Activated CD8-positive, alpha-beta T cell treated with anti-CD3 and anti-CD28 coated beads for 36 hours (primary cell): ENCODE results near the gene SNAPIN. TPM values are rescaled to one million over a fixed set of nuclear protein-coding genes. Genes with fewer than 3 reads are reported as not detected.
A peak's percentile ranks its signal among the peaks of the same experiment; 100 is the strongest.
"Not testable (repeated sequence)": the region's sequence is repeated elsewhere in the genome, so short reads cannot be mapped to it uniquely, and the experiment has no call there.

Experiments
- ATAC-seq: fragments of 200-7000 bp; cut with Tn5 transposase; one replicate; pipeline ENCODE4 v1.10.0; 2021; ENCODE audit warnings: mild to moderate bottlenecking, moderate library complexity
- CTCF ChIA-PET: fragments of 350-600 bp; sonication (Branson Sonifier 250); formaldehyde crosslinking; loops from one replicate; lab custom pipeline; 2021; ENCODE audit warnings: antibody characterized with exemption; lab: Charles Lee
- POLR2A ChIA-PET: fragments of 350-600 bp; sonication (Branson Sonifier 250); formaldehyde crosslinking; loops from one replicate; lab custom pipeline; 2021; ENCODE audit warnings: antibody characterized with exemption; lab: Charles Lee
- DNase-seq: peaks from one replicate; pipeline ENCODE4 v3.0.0-alpha.2; 2020
- H3K27ac Mint-ChIP-seq: one replicate; pipeline ENCODE4 v1.8.0; 2021; ENCODE audit warnings: mild to moderate bottlenecking, mixed read lengths
- H3K27me3 Mint-ChIP-seq: one replicate; pipeline ENCODE4 v1.8.0; 2021; ENCODE audit warnings: mixed read lengths
- H3K36me3 Mint-ChIP-seq: one replicate; pipeline ENCODE4 v1.8.0; 2021; ENCODE audit warnings: low read depth, mixed read lengths
- H3K4me1 Mint-ChIP-seq: one replicate; pipeline ENCODE4 v1.8.0; 2021; ENCODE audit warnings: low read depth, mixed read lengths
- H3K4me3 Mint-ChIP-seq: one replicate; pipeline ENCODE4 v1.8.0; 2021; ENCODE audit warnings: mild to moderate bottlenecking, moderate library complexity, mixed read lengths
- H3K9me3 Mint-ChIP-seq: one replicate; pipeline ENCODE4 v1.8.0; 2021; ENCODE audit warnings: mixed read lengths
- CTCF ChIP-seq: fragments of 200-600 bp; IDR thresholded peaks from one replicate; pipeline ENCODE4 v1.8.0; 2022; ENCODE audit warnings: antibody characterized with exemption, mild to moderate bottlenecking
- intact Hi-C: fragments of 100-400 bp; cut with micrococcal nuclease; formaldehyde crosslinking; loops from one replicate; pipeline ENCODE4 v1.10.0; 2022
- total RNA-seq, 2 experiments: library from RNA; stranded (reverse); gene quantifications; one replicate each; pipeline ENCODE4 v1.2.3, GENCODE V29; 2021

Gene SNAPIN
- total RNA-seq, 2 experiments from 2014 or later, result 25.7 to 27.3 TPM

GRCh38 chr1:153636312-153636711 is 22.2 kb upstream of the SNAPIN start:
- Mint-ChIP-seq H3K36me3 (peaks cover 55% of the 10 kb centered on the region), H3K27me3 (no peaks in the 10 kb centered on the region), H3K4me3 (peak overlapping the region; percentile 100), H3K9me3 (peaks cover 4% of the 10 kb centered on the region), H3K4me1 (peaks cover 48% of the 10 kb centered on the region), H3K27ac (peak overlapping the region; percentile 99)
- ChIA-PET CTCF (interaction anchor here (1.2 kb wide), 1 partner anchor 68 kb away, joined by 3 read pairs; no protein-coding TSS in a partner anchor), POLR2A (interaction anchor here (0.7 to 6.3 kb wide), 6 partner anchors 9 to 506 kb away, joined by 4 to 72 read pairs (median 26); partner anchors contain the start of genes ILF2 and SNAPIN)
- no peak for TF ChIP-seq CTCF
- DNase-seq (no peak), ATAC-seq (no peak)
- intact Hi-C loops, result no loop called here

- H3K4me3 Mint-ChIP-seq, result no peak overlapping the region
- intact Hi-C loops, result no loop called here
- no peak overlapping the region for H3K27ac Mint-ChIP-seq
- H3K4me1 Mint-ChIP-seq, result peaks cover 47% of the 10 kb centered on the region
- no peak for TF ChIP-seq CTCF
- H3K36me3 Mint-ChIP-seq, result peaks cover 69% of the 10 kb centered on the region
- DNase-seq, result no peak
- no peaks in the 10 kb centered on the region for H3K27me3 Mint-ChIP-seq
- POLR2A ChIA-PET, result interaction anchor here (0.9 to 6.3 kb wide), 7 partner anchors 12 to 106 kb away, joined by 3 to 72 read pairs (median 4); partner anchors contain the start of gene SNAPIN
- peaks cover 2% of the 10 kb centered on the region for H3K9me3 Mint-ChIP-seq
- ATAC-seq, result no peak
- CTCF ChIA-PET, result interaction anchor here (0.7 to 1.5 kb wide), 9 partner anchors 13 to 160 kb away, joined by 3 to 7 read pairs (median 3); partner anchors contain the start of gene SNAPIN
These were observed 20.2 kb upstream of the SNAPIN start for GRCh38 chr1:153638261-153638660.

GRCh38 chr1:153639280-153639679 is 19.2 kb upstream of the SNAPIN start:
- intact Hi-C loops, result no loop called here
- no peaks in the 10 kb centered on the region for H3K9me3 Mint-ChIP-seq
- POLR2A ChIA-PET, result interaction anchor here (0.9 to 6.3 kb wide), 5 partner anchors 11 to 95 kb away, joined by 3 to 72 read pairs (median 4); partner anchors contain the start of gene SNAPIN

GRCh38 chr1:153640213-153640612 is 18.3 kb upstream of the SNAPIN start:
- H3K27me3 Mint-ChIP-seq, ATAC-seq, H3K9me3 Mint-ChIP-seq, intact Hi-C loops, DNase-seq, H3K4me3 Mint-ChIP-seq: not testable (repeated sequence)
- H3K4me1 Mint-ChIP-seq, result peaks cover 55% of the 10 kb centered on the region
- H3K27ac Mint-ChIP-seq, result peak overlapping the region; percentile 52
- ChIA-PET CTCF (interaction anchor here (1.4 to 5.5 kb wide), 3 partner anchors 12 to 129 kb away, joined by 3 to 21 read pairs (median 4); no protein-coding TSS in a partner anchor), POLR2A (interaction anchor here (0.6 to 6.3 kb wide), 5 partner anchors 10 to 27 kb away, joined by 3 to 72 read pairs (median 4); partner anchors contain the start of gene SNAPIN)
- H3K36me3 Mint-ChIP-seq, result peaks cover 78% of the 10 kb centered on the region

More at GRCh38 chr1:153639280-153639679, 19.2 kb upstream of the SNAPIN start:
- H3K27me3 Mint-ChIP-seq, result no peaks in the 10 kb centered on the region
- ATAC-seq (no peak), DNase-seq (no peak)
- H3K4me1 Mint-ChIP-seq, result peaks cover 50% of the 10 kb centered on the region
- H3K4me3 Mint-ChIP-seq, result no peak overlapping the region
- no peak overlapping the region for H3K27ac Mint-ChIP-seq
- no peak for TF ChIP-seq CTCF
- CTCF ChIA-PET, result interaction anchor here (1.4 kb wide), 1 partner anchor 13 kb away, joined by 4 read pairs; no protein-coding TSS in a partner anchor
- peaks cover 77% of the 10 kb centered on the region for H3K36me3 Mint-ChIP-seq

GRCh38 chr1:153640861-153641260 is 17.6 kb upstream of the SNAPIN start:
- no peaks in the 10 kb centered on the region for H3K27me3 Mint-ChIP-seq
- TF ChIP-seq CTCF, result no peak
- DNase-seq (no peak), ATAC-seq (no peak)
- H3K9me3 Mint-ChIP-seq, result no peaks in the 10 kb centered on the region
- CTCF ChIA-PET, result interaction anchor here (1.5 to 5.5 kb wide), 2 partner anchors 108 to 130 kb away, joined by 3 to 21 read pairs; no protein-coding TSS in a partner anchor
- POLR2A ChIA-PET, result interaction anchor here (0.9 to 6.3 kb wide), 5 partner anchors 9 to 330 kb away, joined by 3 to 72 read pairs (median 4); partner anchors contain the start of gene SNAPIN
- H3K27ac Mint-ChIP-seq, result peak overlapping the region; percentile 52
- H3K36me3 Mint-ChIP-seq, result peaks cover 80% of the 10 kb centered on the region
- intact Hi-C loops, result no loop called here
- H3K4me1 Mint-ChIP-seq, result peaks cover 58% of the 10 kb centered on the region
- H3K4me3 Mint-ChIP-seq, result no peak overlapping the region
